SKM-1 (cell line): ENCODE results near the gene CMSS1.

ENCODE experiments used
- DNase-seq: peaks from one replicate; lab custom pipeline; 2025; ENCODE audit not compliant: unreplicated experiment; lab: John Stamatoyannopoulos, UW

Gene CMSS1

GRCh38 chr3:99978221-99978620 is 160.6 kb downstream of the CMSS1 start:
- no peak for DNase-seq

GRCh38 chr3:99980606-99981005 is 162.9 kb downstream of the CMSS1 start:
- DNase-seq = no peak

DNA sequence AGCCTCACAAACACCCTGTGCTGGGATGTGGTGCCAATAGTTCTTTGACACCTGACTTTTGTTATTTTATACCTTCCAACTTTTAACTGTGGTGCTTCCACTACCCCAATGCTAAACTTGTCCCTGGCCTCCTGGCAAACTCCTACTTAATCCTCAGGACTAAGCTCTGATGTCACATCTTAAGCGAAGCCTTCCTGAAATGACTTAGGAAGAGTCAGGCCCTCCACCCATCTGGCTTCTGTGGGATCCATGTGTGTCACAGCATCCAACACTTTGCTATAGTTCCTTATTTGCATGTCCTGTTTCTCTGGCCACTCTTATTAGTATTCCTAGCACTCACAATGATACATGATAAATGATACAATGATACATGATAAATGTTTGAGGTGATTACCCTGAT is 163.5 kb downstream of the CMSS1 start:
- no peak for DNase-seq

DNA sequence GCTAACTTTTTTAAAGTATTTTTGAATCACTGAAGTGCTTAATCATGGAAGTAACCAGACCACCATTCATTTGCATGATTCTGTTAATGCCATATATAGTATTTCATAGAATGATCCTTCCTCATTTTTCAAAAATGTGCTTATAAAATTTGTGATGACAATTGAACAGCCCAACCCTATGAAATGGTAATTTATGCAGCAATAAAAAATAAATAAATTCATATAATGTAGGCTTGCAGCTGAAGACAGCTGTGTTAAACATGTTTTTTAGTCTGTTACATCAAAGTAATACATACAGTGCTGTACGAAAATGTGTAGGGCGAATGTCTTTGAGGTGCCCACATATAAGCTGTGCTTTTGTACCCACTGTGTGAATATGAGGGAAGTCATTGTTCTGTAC is 165.0 kb downstream of the CMSS1 start:
- no peak for DNase-seq

- no peak for DNase-seq
These were observed 166.5 kb downstream of the CMSS1 start for GRCh38 chr3:99984139-99984538.

GRCh38 chr3:99984668-99985067 is 167.0 kb downstream of the CMSS1 start:
- no peak for DNase-seq

DNA sequence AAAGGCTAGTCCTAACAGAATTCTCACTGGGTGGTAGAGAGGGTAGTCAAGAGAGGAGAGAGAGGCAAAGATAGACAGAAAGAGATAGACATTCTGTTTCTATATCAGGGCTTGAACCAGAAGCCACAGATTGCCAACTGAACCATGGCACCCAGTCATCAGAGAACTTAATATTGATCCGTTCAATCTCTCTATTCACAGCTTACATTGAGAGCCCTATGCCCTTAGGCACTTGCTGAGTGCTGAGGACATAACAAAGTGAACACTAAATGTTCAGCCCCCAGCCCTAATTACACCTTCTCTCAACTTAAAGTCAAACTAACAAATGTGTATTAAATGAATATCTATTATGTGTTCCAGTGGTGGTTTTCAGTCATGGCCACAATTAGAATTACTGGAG is 172.5 kb downstream of the CMSS1 start:
- no peak for DNase-seq

DNA sequence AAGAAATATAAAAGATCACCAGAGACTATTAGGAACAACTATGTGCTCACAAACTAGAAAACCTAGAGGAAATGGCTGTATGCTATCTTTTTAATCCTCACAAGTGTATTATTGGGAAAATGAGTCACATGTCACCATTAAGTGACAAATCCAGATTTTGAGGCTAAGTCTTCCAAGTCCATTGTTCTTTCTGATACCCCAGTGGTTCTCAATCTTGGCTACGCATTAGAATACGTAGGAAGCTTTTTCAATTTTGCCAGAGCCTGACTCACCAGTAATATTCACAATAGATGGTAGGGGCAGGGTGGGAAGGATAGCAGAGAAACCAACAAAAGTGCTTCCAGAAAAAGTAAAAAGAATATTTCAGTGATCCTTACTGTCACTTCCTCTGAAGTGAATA is 179.6 kb downstream of the CMSS1 start:
- DNase-seq = no peak

GRCh38 chr3:99999536-99999935 is 181.9 kb downstream of the CMSS1 start:
- no peak for DNase-seq

- DNase-seq = no peak
These were observed 183.4 kb downstream of the CMSS1 start for GRCh38 chr3:100001083-100001482.

- no peak for DNase-seq
These were observed 184.0 kb downstream of the CMSS1 start for GRCh38 chr3:100001526-100002270.

DNA sequence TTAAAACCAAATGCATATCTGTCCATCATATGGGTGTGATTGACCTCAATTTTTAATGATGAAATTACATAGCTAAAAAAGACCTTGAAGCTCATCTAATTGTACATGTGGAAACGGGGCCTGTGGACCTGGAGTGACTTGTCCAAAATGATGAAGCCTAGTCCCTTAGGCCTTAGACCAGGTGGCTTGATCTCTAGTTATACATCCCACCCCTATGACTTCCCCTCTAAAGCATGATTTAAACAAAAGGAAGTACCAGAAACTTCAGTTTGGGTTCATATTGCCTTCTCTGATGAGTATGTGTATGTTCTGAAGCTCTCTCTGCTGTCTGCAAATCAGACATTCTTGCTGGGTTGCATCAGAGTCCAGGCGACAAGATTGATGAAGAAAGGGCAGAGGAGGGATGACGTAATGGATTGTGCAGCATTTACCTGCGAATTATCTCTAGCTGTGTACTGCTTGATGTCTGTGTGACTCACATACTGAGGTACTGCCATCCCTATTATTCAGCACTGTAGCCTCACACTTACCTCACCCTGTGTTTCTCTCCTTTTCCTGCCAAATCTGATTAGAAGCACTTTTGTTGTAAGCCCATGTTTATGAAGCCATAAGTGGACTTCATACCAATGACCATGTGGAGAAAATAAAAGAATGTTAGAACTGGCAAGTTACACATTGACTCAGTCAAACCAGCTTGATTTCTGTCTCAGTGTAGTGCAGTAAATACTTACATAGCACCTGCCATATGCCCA is 185.1 kb downstream of the CMSS1 start:
- no peak for DNase-seq

DNA sequence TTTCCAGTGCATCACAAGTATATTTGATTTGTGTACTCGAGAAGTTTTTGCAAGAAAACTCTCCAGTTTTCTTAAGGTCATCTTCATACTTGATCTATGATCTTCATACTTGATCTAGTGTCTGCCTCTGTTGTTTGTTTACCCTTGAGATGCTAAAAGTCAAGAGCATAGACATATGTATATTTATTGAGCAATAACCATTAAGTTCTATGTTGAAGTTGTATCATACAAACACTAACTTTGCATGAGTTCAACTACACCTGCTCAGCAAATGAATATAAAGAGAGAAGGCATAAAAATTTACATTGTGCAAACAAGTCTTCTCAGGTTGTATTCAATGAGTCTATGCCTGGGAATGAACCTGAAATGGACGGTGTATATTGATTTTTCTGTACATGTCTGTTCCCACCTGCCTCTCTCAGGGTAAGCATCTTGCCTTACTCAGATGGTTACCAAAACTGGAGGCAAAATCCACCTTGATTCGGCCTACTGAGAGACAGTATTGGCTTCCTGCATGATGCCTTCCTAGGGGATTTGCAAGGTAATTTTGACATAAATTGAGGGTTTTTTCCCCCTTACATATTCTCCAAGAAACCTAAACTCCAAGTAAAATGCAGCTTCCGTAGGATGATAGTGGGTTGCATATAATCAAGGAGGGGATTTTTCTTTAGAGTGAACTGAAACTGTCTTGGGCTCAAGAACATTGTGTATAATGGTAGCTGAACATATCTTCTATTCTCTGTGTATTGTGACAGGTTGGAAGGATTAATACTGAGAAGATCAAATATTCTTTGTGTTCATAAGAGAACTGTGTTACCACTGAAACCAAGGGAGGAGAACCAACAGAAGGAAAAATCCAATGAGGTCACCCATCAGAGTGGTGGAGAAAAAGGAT is 186.2 kb downstream of the CMSS1 start:
- DNase-seq = no peak

DNA sequence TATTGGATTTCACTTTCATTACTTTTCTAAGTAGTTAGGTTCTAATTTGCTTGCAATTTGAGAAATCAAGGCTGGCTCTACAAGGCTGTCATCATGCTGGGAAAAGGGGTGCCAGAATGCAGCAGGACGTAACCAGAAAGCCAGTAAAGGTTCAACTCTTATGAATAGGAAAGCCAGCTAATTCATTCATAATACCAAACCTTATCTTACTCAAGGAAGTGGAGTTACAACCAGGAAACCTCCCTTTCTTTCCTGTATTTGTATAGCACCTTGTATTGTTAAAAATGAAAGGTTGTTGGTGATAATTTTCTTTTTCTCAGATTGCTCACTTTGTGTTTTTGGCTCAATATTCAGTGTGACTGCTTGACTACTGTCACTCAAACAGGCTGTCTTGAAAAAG is 187.3 kb downstream of the CMSS1 start:
- DNase-seq = no peak

GRCh38 chr3:100005665-100006393 is 188.2 kb downstream of the CMSS1 start:
- no peak for DNase-seq

DNA sequence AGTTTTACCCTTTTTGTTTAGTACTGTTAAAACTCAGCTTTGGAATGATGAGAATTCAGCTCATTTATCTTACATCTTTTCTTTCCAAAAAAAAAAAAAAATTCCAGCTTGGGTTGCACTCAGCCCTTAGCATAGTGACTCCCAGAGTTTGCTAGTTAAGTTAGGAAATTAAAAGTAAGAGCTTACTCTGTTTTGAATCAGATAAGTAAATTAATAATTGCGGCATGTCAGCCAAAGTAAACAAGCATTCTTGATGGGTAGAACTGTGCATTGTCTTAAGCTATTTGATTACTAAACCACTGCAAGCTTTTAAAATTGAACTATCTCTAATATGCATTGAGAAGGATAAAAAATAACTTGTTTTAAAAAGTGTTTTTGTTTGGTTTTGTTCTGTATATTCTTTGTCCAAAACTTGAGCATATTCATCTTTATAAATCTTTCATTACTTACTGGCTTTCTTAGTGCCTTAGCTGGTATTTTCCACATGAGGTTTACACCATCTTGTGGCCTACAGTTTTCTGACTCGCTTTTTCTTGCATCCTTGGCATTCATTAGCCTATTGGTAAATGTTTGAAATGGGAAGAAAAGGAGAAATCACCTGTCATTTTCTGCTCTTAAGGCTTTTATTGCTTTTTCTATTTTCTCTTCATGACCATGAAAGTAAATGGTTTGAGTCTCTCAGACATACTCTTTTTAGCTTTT is 189.1 kb downstream of the CMSS1 start:
- DNase-seq = no peak

- DNase-seq = no peak
These were observed 189.7 kb downstream of the CMSS1 start for GRCh38 chr3:100007313-100007712.

DNA sequence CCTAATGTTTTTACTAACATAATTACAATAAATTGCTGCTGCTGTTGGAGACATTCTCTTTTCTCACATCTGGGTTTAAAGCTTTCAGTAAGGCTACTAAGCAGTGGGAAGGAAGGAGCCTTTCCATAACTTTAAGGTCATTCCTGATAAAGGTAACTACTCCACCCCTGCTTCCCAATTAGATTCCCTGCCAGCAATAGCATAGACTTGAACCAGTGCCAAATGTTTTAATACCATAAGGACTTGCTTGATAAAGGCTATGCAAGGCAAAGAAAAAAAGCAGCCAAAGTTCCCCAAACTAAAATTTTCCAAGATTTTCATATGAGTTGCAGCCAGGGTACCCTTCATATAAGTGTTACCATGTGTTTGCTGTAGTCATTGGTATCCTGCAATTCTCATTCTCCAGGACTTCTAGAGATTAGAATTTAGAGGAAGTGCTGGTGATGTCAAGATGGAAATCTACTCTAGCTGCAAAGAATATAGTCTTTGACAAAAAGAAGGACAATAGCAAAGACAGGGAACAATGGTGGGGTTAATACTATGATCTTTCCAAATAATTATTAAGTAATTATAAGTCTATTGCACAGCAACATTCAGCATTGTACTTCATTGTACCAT is 190.5 kb downstream of the CMSS1 start:
- DNase-seq = no peak

DNA sequence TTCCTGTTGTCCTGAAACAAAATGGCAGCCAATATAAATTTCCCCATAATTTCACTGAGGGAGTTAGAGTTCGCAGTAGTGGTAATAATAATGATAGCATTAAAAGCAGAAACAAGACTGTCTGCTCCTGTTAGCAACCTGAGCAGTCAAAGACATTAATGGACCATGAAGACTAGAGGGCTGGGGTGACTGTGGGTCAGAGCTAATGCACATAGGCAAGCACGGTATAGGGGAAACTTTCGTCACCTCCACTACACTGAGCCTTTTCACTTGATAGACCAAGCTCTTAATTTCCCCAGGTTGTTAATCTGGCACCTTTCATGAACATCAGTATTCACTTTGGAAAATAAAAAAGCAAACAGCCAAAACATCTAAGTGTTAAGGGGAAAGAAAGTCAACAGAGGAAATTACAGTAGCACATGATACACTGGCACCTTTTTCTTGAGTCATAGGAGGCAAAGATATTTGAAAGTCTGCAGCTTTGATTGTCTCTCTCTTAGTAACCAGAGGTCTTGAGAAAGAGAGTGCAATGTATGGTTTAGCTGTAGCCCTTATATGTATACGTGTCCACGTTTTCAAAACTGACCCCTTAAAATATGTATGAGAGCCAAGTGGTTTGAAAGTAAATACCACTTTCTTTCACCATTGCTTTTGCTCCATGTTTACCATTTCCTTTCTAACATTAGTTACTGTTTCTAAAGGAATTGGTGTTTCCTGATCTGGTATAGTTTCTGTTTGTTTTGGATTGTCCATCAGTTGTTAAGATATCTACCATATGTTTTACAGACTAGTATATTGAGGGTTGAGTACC is 191.8 kb downstream of the CMSS1 start:
- no peak for DNase-seq
